KMS-11 (cell line): Measurements from ENCODE around the gene CCDC14.

ENCODE experiments used
- H2AFZ ChIP-seq: fragments of 200-600 bp; sonication (generic); 2 replicates; pipeline ENCODE4 v1.6.1; 2016; ENCODE audit warnings: antibody characterized with exemption, mixed run types, low read depth
- H3K27ac ChIP-seq: fragments of 200-600 bp; sonication (generic); 2 replicates; pipeline ENCODE4 v1.6.1; 2016; ENCODE audit warnings: mild to moderate bottlenecking, mixed run types
- H3K27me3 ChIP-seq: fragments of 200-600 bp; sonication (generic); 2 replicates; pipeline ENCODE4 v1.6.1; 2017; ENCODE audit warnings: mild to moderate bottlenecking, low read depth, mixed run types, moderate library complexity; ENCODE audit not compliant: insufficient read depth
- H3K36me3 ChIP-seq: fragments of 200-600 bp; sonication (generic); 2 replicates; pipeline ENCODE4 v1.6.1; 2017; ENCODE audit warnings: mild to moderate bottlenecking, mixed run types; ENCODE audit not compliant: insufficient read depth
- H3K4me1 ChIP-seq: fragments of 200-600 bp; sonication (generic); 2 replicates; pipeline ENCODE4 v1.6.1; 2016; ENCODE audit warnings: mild to moderate bottlenecking, low read depth, mixed run types; ENCODE audit not compliant: poor library complexity, severe bottlenecking
- H3K4me2 ChIP-seq: fragments of 200-600 bp; sonication (generic); 2 replicates; pipeline ENCODE4 v1.7.0; 2016; ENCODE audit warnings: mild to moderate bottlenecking, mixed run types
- H3K4me3 ChIP-seq: fragments of 200-600 bp; sonication (generic); IDR thresholded peaks from 2 replicates; pipeline ENCODE4 v1.6.1; 2017; ENCODE audit warnings: low read depth, low read length, mixed read lengths; ENCODE audit not compliant: insufficient read depth
- H3K79me2 ChIP-seq: fragments of 200-600 bp; sonication (generic); 2 replicates; pipeline ENCODE4 v1.6.1; 2016; ENCODE audit warnings: low read depth, mixed run types; ENCODE audit not compliant: insufficient read depth
- H3K9ac ChIP-seq: fragments of 200-600 bp; sonication (generic); 2 replicates; pipeline ENCODE4 v1.6.1; 2016; ENCODE audit warnings: mild to moderate bottlenecking, mixed run types
- H4K20me1 ChIP-seq: fragments of 200-600 bp; sonication (generic); 2 replicates; pipeline ENCODE4 v1.6.1; 2016; ENCODE audit warnings: mild to moderate bottlenecking, mixed run types; ENCODE audit not compliant: insufficient read depth
- CTCF ChIP-seq: fragments of 200-600 bp; sonication (generic); conservative IDR thresholded peaks from 2 replicates; pipeline ENCODE4 v1.6.1; 2017; ENCODE audit warnings: low read depth, mild to moderate bottlenecking, antibody characterized with exemption, low read length, moderate library complexity, mixed read lengths

Gene CCDC14

GRCh38 chr3:123953735-123954134, 7.3 kb downstream of the CCDC14 start:
- Histone ChIP-seq H3K4me2 (no peak overlapping the region), H3K4me1 (no peaks in the 10 kb centered on the region), H3K9ac (no peak overlapping the region), H3K79me2 (no peaks in the 10 kb centered on the region), H2AFZ (no peak overlapping the region), H3K27me3 (no peaks in the 10 kb centered on the region), H4K20me1 (no peaks in the 10 kb centered on the region), H3K36me3 (no peaks in the 10 kb centered on the region), H3K4me3 (no peak overlapping the region), H3K27ac (no peak overlapping the region)
- no peak for TF ChIP-seq CTCF

- no peaks in the 10 kb centered on the region for H3K4me1 ChIP-seq
- H2AFZ ChIP-seq = no peak overlapping the region
- no peak overlapping the region for H3K9ac ChIP-seq
- no peak overlapping the region for H3K4me2 ChIP-seq
- no peak overlapping the region for H3K27ac ChIP-seq
- no peaks in the 10 kb centered on the region for H4K20me1 ChIP-seq
- H3K27me3 ChIP-seq = no peaks in the 10 kb centered on the region
- H3K36me3 ChIP-seq = no peaks in the 10 kb centered on the region
- TF ChIP-seq CTCF = no peak
- no peak overlapping the region for H3K4me3 ChIP-seq
- H3K79me2 ChIP-seq = no peaks in the 10 kb centered on the region
These were observed 8.0 kb downstream of the CCDC14 start for GRCh38 chr3:123952844-123953520.

GRCh38 chr3:123951522-123952447, 9.2 kb downstream of the CCDC14 start:
- H3K4me3 ChIP-seq = no peak overlapping the region
- H2AFZ ChIP-seq = no peak overlapping the region
- no peaks in the 10 kb centered on the region for H3K27me3 ChIP-seq
- no peak overlapping the region for H3K9ac ChIP-seq
- H4K20me1 ChIP-seq = no peaks in the 10 kb centered on the region
- no peak overlapping the region for H3K4me2 ChIP-seq
- no peak overlapping the region for H3K27ac ChIP-seq
- no peaks in the 10 kb centered on the region for H3K36me3 ChIP-seq
- TF ChIP-seq CTCF = no peak
- H3K4me1 ChIP-seq = no peaks in the 10 kb centered on the region
- no peaks in the 10 kb centered on the region for H3K79me2 ChIP-seq

GRCh38 chr3:123949641-123950040, 11.4 kb downstream of the CCDC14 start:
- Histone ChIP-seq H3K4me1 (no peaks in the 10 kb centered on the region), H2AFZ (no peak overlapping the region), H3K79me2 (no peaks in the 10 kb centered on the region), H3K4me3 (no peak overlapping the region), H3K27me3 (no peaks in the 10 kb centered on the region), H3K36me3 (no peaks in the 10 kb centered on the region), H3K27ac (no peak overlapping the region), H3K9ac (no peak overlapping the region), H4K20me1 (no peaks in the 10 kb centered on the region), H3K4me2 (no peak overlapping the region)
- TF ChIP-seq CTCF = no peak
